Left renal cortex interstitium (tissue), 4 donors: Measurements from ENCODE around the gene OTOGL. TPM values are rescaled to one million over a fixed set of nuclear protein-coding genes. Genes with fewer than 3 reads are reported as not detected.
"Not testable (repeated sequence)": the region's sequence is repeated elsewhere in the genome, so short reads cannot be mapped to it uniquely, and the experiment has no call there.

Experiments used
- DNase-seq, 4 donors: peaks; one replicate each; pipeline ENCODE4 v3.0.0-alpha.2; 2013; ENCODE audit warnings: low read depth in 4 of 4, low spot score in 2 of 4, missing footprints in 1 of 4
- polyA plus RNA-seq, 4 donors: library from polyadenylated mRNA; unstranded; fragments of 120-200 nt; gene quantifications; one replicate each; pipeline ENCODE4 v1.2.1, GENCODE V29; 2013; ENCODE audit not compliant: insufficient read length in 4 of 4

Gene OTOGL
- polyA plus RNA-seq, 4 donors = 0.40 to 0.92 (median 0.82) TPM

GRCh38 chr12:80218925-80219324 is 119.6 kb downstream of the OTOGL start:
- DNase-seq = not testable (repeated sequence)

GRCh38 chr12:80219345-80219744 is 120.0 kb downstream of the OTOGL start:
- DNase-seq = no peak

- no peak for DNase-seq
Observed at GRCh38 chr12:80222261-80222660, 122.9 kb downstream of the OTOGL start.

GRCh38 chr12:80226576-80226975 is 127.2 kb downstream of the OTOGL start:
- no peak for DNase-seq

GRCh38 chr12:80227904-80228303 is 128.6 kb downstream of the OTOGL start:
- DNase-seq = not testable (repeated sequence)

- DNase-seq = no peak
Observed at GRCh38 chr12:80230068-80230467, 130.7 kb downstream of the OTOGL start.

GRCh38 chr12:80232837-80233236 is 133.5 kb downstream of the OTOGL start:
- DNase-seq = no peak

GRCh38 chr12:80233926-80234325 is 134.6 kb downstream of the OTOGL start:
- DNase-seq = no peak

- no peak for DNase-seq
Observed at GRCh38 chr12:80234667-80235066, 135.3 kb downstream of the OTOGL start.

- DNase-seq = no peak
Observed at GRCh38 chr12:80235944-80236343, 136.6 kb downstream of the OTOGL start.

- no peak for DNase-seq
Observed at GRCh38 chr12:80239867-80240266, 140.5 kb downstream of the OTOGL start.

GRCh38 chr12:80241576-80242273 is 142.4 kb downstream of the OTOGL start:
- DNase-seq = no peak

GRCh38 chr12:80242321-80242720 is 143.0 kb downstream of the OTOGL start:
- no peak for DNase-seq

GRCh38 chr12:80249581-80249980 is 150.2 kb downstream of the OTOGL start:
- DNase-seq = not testable (repeated sequence)

- no peak for DNase-seq
Observed at GRCh38 chr12:80257920-80258319, 158.6 kb downstream of the OTOGL start.

- no peak for DNase-seq
Observed at GRCh38 chr12:80260269-80260668, 160.9 kb downstream of the OTOGL start.

GRCh38 chr12:80261403-80261802 is 162.1 kb downstream of the OTOGL start:
- DNase-seq = no peak

GRCh38 chr12:80262346-80262745 is 163.0 kb downstream of the OTOGL start:
- no peak for DNase-seq

GRCh38 chr12:80262771-80263170 is 163.4 kb downstream of the OTOGL start:
- DNase-seq = no peak

- DNase-seq = no peak
Observed at GRCh38 chr12:80264386-80264785, 165.0 kb downstream of the OTOGL start.

- DNase-seq = no peak
Observed at GRCh38 chr12:80264891-80265290, 165.6 kb downstream of the OTOGL start.

GRCh38 chr12:80268924-80269749 is 169.8 kb downstream of the OTOGL start:
- DNase-seq = no peak
